Activated CD8-positive, alpha-beta memory T cell treated with anti-CD3 and anti-CD28 coated beads for 4 hours (primary cell): ENCODE data around the gene COX6A2.

Experiments used
- DNase-seq, 2 donors: peaks; one replicate each; pipeline ENCODE4 v3.0.0-alpha.2; 2020; ENCODE audit warnings: low read depth in 2 of 2

The COX6A2 gene

GRCh38 chr16:31410082-31410481 is 18.1 kb downstream of the COX6A2 start:
- no peak for DNase-seq

- no peak for DNase-seq
These were observed 18.7 kb downstream of the COX6A2 start for GRCh38 chr16:31409433-31409832.

- no peak for DNase-seq
These were observed 20.8 kb downstream of the COX6A2 start for GRCh38 chr16:31407406-31407805.

- DNase-seq: no peak
These were observed 23.7 kb downstream of the COX6A2 start for GRCh38 chr16:31404353-31405064.

GRCh38 chr16:31403590-31404352 is 24.4 kb downstream of the COX6A2 start:
- DNase-seq: no peak

- DNase-seq: no peak
These were observed 25.5 kb downstream of the COX6A2 start for GRCh38 chr16:31402687-31403086.

GRCh38 chr16:31401436-31401835 is 26.7 kb downstream of the COX6A2 start:
- DNase-seq: no peak

GRCh38 chr16:31400191-31400590 is 28.0 kb downstream of the COX6A2 start:
- no peak for DNase-seq

- DNase-seq: no peak
These were observed 30.5 kb downstream of the COX6A2 start for GRCh38 chr16:31397701-31398100.

GRCh38 chr16:31397096-31397660 is 31.0 kb downstream of the COX6A2 start:
- no peak for DNase-seq

- no peak for DNase-seq
These were observed 32.5 kb downstream of the COX6A2 start for GRCh38 chr16:31395647-31396046.

- DNase-seq: no peak
These were observed 35.1 kb downstream of the COX6A2 start, which contains the start of gene ITGAD for GRCh38 chr16:31393056-31393455. TSS of gene ITGAD (plus strand) at chr16:31393335. CDS start at chr16:31393361, 26 bp downstream.

- no peak for DNase-seq
These were observed 37.6 kb downstream of the COX6A2 start for GRCh38 chr16:31390504-31391041.

GRCh38 chr16:31388535-31388934 is 39.6 kb downstream of the COX6A2 start:
- no peak for DNase-seq

GRCh38 chr16:31386157-31386984 is 41.8 kb downstream of the COX6A2 start:
- DNase-seq: no peak

GRCh38 chr16:31385680-31386079 is 42.5 kb downstream of the COX6A2 start:
- no peak for DNase-seq

GRCh38 chr16:31382485-31383161 is 45.5 kb downstream of the COX6A2 start:
- peak; percentile 42 to 44 for DNase-seq

- DNase-seq: no peak
These were observed 48.0 kb downstream of the COX6A2 start for GRCh38 chr16:31380201-31380600.
